ENCODE measurements around the gene SCRN3. TPM values are rescaled to one million over a fixed set of nuclear protein-coding genes. Genes with fewer than 3 reads are reported as not detected.

The SCRN3 gene
- polyA plus RNA-seq, 1 of the 3 experiments (the other 2 are of a cell fraction) = 14.7 TPM

GRCh38 chr2:174444761-174445160 lies 49.2 kb downstream of the SCRN3 start:
- Histone ChIP-seq H3K79me2 (ENCODE audit: insufficient read depth) (no peaks in the 10 kb centered on the region), H3K4me1 (ENCODE audit: control insufficient read depth in 1 of 2, insufficient read depth in 2 of 2, low read depth in 1 of 2, low read length in 1 of 2) (peaks cover 7 to 29% of the 10 kb centered on the region in 2 experiments; a peak in 3 of 4 replicates), H3K9ac (no peak overlapping the region), H3K4me2 (no peak overlapping the region), H3K36me3 (replicated peaks in 1 of 2; ENCODE audit: control insufficient read depth in 1 of 2, insufficient read depth in 2 of 2, low read length in 1 of 2) (peaks cover 0 to 2% of the 10 kb centered on the region in 2 experiments), H3K27me3 (ENCODE audit: insufficient read depth) (no peaks in the 10 kb centered on the region), H3K9me3 (no peaks in the 10 kb centered on the region), H2AFZ (ENCODE audit: low read depth) (no peak overlapping the region), H4K20me1 (ENCODE audit: insufficient read depth) (no peaks in the 10 kb centered on the region), H3F3A (replicated peaks; ENCODE audit: insufficient read depth) (peaks cover 8% of the 10 kb centered on the region), H3K9me2 (no peaks in the 10 kb centered on the region), H3K4me3 (ENCODE audit: low read depth in 2 of 2, low read length in 1 of 2) (no peak overlapping the region), H3K27ac (ENCODE audit: low read depth in 2 of 2, low read length in 1 of 2) (peak overlapping the region in 1 of 2 experiments; percentile 90; a peak in 2 of 4 replicates)
- DNase-seq = no peak
- TF ChIP-seq GATA2 (CRISPR knock-in tag; IDR thresholded peaks at IDR 0.05) (no peak), TAF1 (IDR thresholded peaks at IDR 0.05; ENCODE audit: borderline replicate concordance, low read depth, low read length) (no peak), MAX (IDR thresholded peaks at IDR 0.05; ENCODE audit: low read depth) (no peak), IRF3 (IDR thresholded peaks at IDR 0.05; ENCODE audit: low read depth, low read length) (no peak), SIN3A (IDR thresholded peaks at IDR 0.05; ENCODE audit: borderline replicate concordance, low read depth, low read length) (no peak), USF2 (IDR thresholded peaks at IDR 0.05; ENCODE audit: borderline replicate concordance, low read depth, low read length) (no peak), PBX3 (IDR thresholded peaks at IDR 0.05) (no peak), EZH2phosphoT487 (IDR thresholded peaks at IDR 0.05; ENCODE audit: borderline replicate concordance, low read depth) (no peak), YY1 (IDR thresholded peaks at IDR 0.05; ENCODE audit: low read depth) (no peak), CTCF (IDR thresholded peaks at IDR 0.05) (no peak), TEAD4 (IDR thresholded peaks at IDR 0.05; ENCODE audit: borderline replicate concordance, insufficient read depth) (no peak)
- ChIA-PET POLR2A (no interaction called here), CTCF (interaction anchor here (1.0 kb wide), 1 partner anchor 17 kb away, joined by 3 read pairs; no protein-coding TSS in a partner anchor)
- 81% methylated on average over 6 of the region's 6 CpGs for whole genome bisulfite sequencing (ENCODE audit: low lambda C conversion rate)

All from SK-N-SH (cell line).